Right lobe of liver (tissue), 4 donors: ENCODE data around the gene ASH1L.

ENCODE experiments used
- POLR2A ChIP-seq: fragments of 450-650 bp; IDR thresholded peaks from one replicate; pipeline ENCODE4 v1.6.1; 2017; ENCODE audit warnings: antibody characterized with exemption, mild to moderate bottlenecking
- TF ChIP-seq, protein P1 (sequence below), 4 donors: fragments of 200-600 bp in 3 of 4; fragments of 450-650 bp in 1 of 4; IDR thresholded peaks; one replicate each; pipeline versions ENCODE4 v1.5.1 to v1.8.0; 2016 to 2022; ENCODE audit warnings: antibody characterized with exemption in 4 of 4, mild to moderate bottlenecking in 2 of 4
- donor health status: DM: no; HTN: no; CAD: no.
- donor health status: DM: no; HTN: no; CAD: no.
- donor health status: DM: no; HTN: yes; CAD: no.

DNA sequence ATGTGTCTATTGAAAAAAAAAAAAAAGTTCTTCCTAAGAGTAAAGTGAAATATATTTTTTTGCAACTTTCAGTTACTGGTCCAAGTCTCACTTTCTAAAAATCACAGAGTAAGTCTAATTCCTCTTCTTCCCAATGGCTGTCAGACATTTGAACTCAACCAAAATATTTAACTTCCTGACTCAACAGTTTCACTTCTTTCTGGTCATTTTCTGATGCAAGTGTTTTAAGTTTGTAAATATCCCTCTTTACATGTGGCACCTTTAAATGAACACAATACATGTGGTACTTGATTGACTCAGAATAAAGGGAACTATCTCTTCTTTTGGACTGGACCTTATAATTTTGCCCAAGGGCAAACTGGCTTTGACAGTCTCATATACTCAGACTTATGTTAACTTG is 76.7 kb downstream of the ASH1L start:
- TF ChIP-seq, protein P1, sequence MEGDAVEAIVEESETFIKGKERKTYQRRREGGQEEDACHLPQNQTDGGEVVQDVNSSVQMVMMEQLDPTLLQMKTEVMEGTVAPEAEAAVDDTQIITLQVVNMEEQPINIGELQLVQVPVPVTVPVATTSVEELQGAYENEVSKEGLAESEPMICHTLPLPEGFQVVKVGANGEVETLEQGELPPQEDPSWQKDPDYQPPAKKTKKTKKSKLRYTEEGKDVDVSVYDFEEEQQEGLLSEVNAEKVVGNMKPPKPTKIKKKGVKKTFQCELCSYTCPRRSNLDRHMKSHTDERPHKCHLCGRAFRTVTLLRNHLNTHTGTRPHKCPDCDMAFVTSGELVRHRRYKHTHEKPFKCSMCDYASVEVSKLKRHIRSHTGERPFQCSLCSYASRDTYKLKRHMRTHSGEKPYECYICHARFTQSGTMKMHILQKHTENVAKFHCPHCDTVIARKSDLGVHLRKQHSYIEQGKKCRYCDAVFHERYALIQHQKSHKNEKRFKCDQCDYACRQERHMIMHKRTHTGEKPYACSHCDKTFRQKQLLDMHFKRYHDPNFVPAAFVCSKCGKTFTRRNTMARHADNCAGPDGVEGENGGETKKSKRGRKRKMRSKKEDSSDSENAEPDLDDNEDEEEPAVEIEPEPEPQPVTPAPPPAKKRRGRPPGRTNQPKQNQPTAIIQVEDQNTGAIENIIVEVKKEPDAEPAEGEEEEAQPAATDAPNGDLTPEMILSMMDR (IDR thresholded peaks at IDR 0.05), result no peak
- no peak for TF ChIP-seq POLR2A
